Measurements from ENCODE around the gene RASA4B.
"Not testable (repeated sequence)": the region's sequence is repeated elsewhere in the genome, so short reads cannot be mapped to it uniquely, and the experiment has no call there.

Gene RASA4B

DNA sequence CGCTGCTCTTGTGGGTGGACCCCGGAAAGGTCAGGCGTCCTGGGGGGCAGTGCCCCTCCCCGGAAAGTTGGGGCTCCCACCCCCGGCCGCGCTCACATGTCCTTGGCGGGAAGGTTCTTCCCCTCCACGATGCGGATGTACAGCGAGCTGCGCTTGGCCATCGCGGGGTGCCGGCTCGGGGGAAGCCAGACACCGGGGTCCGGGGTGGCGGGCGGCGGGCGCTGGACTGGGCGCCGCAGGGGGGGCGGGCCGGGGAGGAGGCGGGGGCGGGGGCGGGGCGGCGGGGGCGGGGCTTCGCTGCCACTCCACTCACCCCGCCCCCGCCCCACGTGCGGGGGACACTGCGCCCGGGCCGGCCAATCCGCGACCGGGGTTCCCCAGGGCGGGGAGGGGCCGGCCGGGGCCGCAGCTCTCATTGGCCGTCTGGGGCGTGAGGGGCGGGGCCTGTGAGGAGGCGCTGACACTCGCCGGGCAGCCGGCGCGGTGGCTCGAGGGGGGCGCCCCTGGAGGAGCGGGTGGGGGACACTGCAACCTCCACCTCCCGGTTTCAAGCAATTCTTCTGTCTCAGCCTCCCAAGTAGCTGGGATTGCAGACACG, at the start of gene RASA4B:
Gene RASA4B, minus strand, starts transcription at position 228 of the 598 bp plus-strand sequence. Its CDS starts 67 bp downstream, at position 161.
- not testable (repeated sequence) for DNase-seq (ENCODE audit: low read depth in 1 of 2, low spot score in 1 of 2)

DNA sequence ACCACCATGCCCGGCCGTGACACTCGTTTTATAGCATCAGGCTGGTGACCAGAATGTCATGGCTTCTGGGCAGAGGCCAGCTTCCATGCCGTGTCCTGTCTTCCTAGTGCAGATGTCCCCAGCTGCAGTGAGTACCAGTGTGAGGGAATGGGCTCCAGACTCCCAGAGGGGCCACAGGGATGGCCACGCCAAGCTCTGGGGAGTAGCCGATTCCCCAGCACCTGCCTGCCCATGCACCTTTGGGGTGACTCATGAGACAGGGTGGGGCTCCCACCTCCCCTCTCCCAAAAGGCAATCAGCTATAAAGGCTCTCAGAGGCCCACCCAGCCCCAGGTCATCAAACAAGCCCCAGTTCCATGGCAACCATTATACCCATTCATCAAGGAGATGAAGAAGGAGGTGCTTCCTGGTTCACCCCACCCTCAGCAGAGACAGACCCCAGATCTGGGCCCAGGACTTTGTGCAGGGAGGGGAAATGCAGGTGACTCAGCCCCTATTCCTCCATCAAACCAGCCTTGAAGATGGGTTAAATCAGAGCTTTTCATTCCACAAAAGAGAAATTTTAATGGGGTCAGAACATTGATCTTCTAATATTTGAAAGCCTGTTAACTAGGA, 33.3 kb upstream of the RASA4B start, which contains the start of gene SPDYE2:
Gene SPDYE2, plus strand, starts transcription at position 419 of the 615 bp plus-strand sequence. CDS start 2,030 bp downstream, outside the sequence.
- DNase-seq (ENCODE audit: low read depth in 1 of 2, low spot score in 1 of 2), result not testable (repeated sequence)

- DNase-seq (ENCODE audit: low read depth in 1 of 2, low spot score in 1 of 2), result not testable (repeated sequence)
Observed at GRCh38 chr7:102546353-102546752, 28.8 kb upstream of the RASA4B start.

- DNase-seq (ENCODE audit: low read depth in 1 of 2, low spot score in 1 of 2), result not testable (repeated sequence)
Observed at GRCh38 chr7:102545288-102545687, 27.7 kb upstream of the RASA4B start.

DNA sequence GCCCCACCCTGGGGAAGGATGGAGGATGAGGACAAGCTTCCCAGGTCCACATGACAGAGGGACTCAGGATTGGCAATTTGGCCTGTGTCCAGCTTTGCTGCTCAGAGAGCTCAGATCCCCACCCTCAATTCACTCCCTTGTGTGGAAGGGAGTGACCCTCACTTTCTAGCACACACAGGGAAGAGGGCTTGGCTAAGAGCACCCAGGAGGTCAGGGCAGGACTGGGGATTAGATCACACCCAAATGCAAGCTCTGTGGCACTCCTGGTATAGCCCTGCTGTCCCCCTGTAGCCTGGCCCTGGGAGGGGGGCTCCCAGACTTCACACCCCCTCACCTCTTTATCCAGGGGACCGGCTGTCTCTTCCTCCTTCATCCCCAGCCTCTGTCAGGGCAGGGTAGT, 26.8 kb upstream of the RASA4B start:
- DNase-seq (ENCODE audit: low read depth in 1 of 2, low spot score in 1 of 2), result not testable (repeated sequence)

DNA sequence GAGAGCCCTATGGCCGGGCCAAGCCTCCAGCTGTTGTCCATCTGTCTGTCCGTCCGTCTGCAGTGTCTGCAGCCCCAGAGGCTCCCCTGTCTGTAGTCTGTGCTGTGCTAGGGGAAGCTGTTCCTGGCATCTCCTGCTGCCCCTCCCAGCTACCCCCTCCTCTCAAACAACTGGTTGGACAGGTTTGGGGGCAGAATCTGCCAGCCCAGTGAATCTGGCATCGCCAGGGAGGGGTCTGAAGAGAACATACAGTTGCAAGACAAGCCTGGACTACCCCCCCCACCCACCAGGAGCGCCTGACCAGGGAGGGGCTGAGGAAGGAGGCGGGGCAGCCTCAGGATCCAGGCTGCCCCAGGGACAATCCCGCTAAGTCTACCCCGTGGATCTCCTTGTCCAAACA, 26.0 kb upstream of the RASA4B start, which contains the start of gene UPK3BL2:
Gene UPK3BL2, minus strand, starts transcription at position 101 of the 400 bp plus-strand sequence. Its CDS starts 60 bp downstream, at position 41.
- not testable (repeated sequence) for DNase-seq (ENCODE audit: low read depth in 1 of 2, low spot score in 1 of 2)

- DNase-seq (ENCODE audit: low read depth in 1 of 2, low spot score in 1 of 2), result not testable (repeated sequence)
Observed at GRCh38 chr7:102542771-102543170, 25.2 kb upstream of the RASA4B start.

GRCh38 chr7:102542083-102542482, 24.5 kb upstream of the RASA4B start:
- not testable (repeated sequence) for DNase-seq (ENCODE audit: low read depth in 1 of 2, low spot score in 1 of 2)

GRCh38 chr7:102540604-102541003, 23.0 kb upstream of the RASA4B start:
- not testable (repeated sequence) for DNase-seq (ENCODE audit: low read depth in 1 of 2, low spot score in 1 of 2)

DNA sequence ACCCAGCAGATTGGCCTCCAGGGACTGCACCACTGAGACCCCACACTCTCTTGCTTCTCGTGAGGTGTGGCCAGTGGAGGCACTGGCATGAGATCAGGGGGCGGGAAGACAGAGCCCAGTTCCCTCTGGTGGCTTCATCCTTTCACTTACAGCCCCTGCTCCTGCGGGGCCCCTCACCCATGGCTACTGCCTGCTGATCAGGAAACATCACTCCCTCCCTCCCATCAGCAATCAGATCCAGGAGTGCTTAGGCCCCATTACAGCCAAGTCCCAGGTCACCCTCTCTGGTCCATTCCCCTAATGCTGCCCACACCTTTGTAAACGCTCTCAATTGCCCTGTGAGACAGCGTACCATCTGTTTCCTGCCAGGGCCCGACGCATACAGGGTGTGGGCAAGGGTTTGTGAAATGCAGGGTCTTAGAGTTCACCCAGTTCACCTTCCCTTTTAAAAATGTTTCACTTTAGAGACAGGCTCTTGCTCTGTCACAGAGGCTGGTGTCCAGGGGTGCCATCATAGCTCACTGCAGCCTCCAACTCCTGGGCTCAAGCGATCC, 17.6 kb upstream of the RASA4B start:
- not testable (repeated sequence) for DNase-seq (ENCODE audit: low read depth in 1 of 2, low spot score in 1 of 2)

GRCh38 chr7:102532127-102532526, 14.6 kb upstream of the RASA4B start:
- not testable (repeated sequence) for DNase-seq (ENCODE audit: low read depth in 1 of 2, low spot score in 1 of 2)

GRCh38 chr7:102531583-102531982, 14.0 kb upstream of the RASA4B start:
- not testable (repeated sequence) for DNase-seq (ENCODE audit: low read depth in 1 of 2, low spot score in 1 of 2)

- DNase-seq (ENCODE audit: low read depth in 1 of 2, low spot score in 1 of 2), result not testable (repeated sequence)
Observed at GRCh38 chr7:102527822-102528793, 10.5 kb upstream of the RASA4B start.

- DNase-seq (ENCODE audit: low read depth in 1 of 2, low spot score in 1 of 2), result not testable (repeated sequence)
Observed at GRCh38 chr7:102527182-102527581, 9.6 kb upstream of the RASA4B start.

DNA sequence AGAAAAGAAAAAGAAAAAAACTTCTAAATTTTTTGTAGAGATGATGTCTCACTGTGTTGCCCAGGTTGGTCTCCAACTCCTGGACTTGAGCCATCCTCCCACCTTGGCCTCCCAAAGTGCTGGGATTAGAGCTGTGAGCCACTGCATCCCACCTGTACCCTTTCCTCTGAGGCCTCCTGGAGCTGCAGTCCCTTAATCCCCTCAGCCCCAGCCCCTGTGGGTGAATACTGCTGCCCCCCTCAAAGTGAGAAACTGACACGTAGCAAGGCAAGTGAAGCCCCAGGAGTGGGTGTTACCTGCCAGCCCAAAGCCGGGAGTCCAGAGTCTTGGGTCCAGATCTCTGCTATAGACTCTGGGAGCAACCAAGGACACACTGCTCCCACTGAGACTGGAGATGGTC, 7.2 kb upstream of the RASA4B start:
- DNase-seq (ENCODE audit: low read depth in 1 of 2, low spot score in 1 of 2), result not testable (repeated sequence)

DNA sequence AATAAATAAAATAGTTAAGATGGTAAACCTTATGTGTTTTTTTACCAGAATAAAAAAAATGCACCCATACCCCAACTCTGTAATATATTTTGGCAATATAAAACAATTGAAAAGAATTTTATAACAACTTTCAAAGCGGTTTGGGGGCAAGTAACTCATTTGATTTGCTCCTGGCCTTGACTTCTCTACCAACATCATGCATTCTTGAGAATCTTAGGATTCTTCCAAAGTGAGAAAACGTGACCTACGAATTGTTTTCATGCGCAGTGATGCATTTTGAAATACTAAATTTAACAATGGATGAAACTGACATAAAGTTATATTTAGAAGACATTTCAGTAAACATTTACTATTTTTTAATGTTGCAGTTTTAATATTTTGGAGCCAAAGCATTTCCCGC, 3.2 kb upstream of the RASA4B start:
- DNase-seq (ENCODE audit: low read depth in 1 of 2, low spot score in 1 of 2), result not testable (repeated sequence)

DNA sequence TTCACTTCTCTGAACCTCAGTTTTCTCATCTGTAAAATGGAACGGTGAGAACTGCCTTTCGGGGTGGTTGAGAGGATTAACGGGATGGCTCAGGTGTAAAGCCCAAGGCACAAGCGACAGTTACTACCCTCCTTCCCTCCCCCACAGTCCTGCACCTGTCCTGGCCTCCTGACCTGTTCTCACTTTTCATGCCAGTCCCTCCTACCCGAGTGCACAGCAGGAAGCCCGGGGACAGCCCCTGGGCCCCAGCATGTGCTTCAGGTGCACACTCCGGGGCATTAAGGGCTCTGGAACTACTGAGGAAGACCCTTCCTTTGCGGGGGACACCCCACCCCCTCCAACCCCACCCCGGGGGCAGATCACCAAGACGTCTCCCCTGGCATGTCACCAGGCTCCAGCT, 626 bp downstream of the RASA4B start:
- not testable (repeated sequence) for DNase-seq (ENCODE audit: low read depth in 1 of 2, low spot score in 1 of 2)

DNA sequence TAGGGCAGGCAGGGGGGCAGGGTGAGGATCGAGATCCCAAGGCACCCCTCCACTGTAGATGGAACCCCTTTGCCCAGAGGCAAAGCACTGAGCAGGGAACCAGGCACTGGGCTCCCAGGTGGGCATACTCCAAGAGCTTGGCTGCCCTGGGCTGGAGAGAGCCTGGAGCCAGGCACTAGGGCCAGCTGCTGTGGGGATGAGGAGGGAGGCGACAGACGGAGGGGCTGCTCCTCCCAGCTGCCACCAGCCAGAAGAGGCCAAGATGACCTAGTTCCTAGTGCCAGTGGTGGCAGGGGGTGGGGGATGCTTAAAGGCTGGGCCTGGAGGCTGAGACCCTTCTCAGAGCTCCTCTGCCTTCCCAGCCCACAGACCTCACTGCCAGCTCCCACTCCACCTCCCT, 1.7 kb downstream of the RASA4B start:
- DNase-seq (ENCODE audit: low read depth in 1 of 2, low spot score in 1 of 2), result not testable (repeated sequence)

DNA sequence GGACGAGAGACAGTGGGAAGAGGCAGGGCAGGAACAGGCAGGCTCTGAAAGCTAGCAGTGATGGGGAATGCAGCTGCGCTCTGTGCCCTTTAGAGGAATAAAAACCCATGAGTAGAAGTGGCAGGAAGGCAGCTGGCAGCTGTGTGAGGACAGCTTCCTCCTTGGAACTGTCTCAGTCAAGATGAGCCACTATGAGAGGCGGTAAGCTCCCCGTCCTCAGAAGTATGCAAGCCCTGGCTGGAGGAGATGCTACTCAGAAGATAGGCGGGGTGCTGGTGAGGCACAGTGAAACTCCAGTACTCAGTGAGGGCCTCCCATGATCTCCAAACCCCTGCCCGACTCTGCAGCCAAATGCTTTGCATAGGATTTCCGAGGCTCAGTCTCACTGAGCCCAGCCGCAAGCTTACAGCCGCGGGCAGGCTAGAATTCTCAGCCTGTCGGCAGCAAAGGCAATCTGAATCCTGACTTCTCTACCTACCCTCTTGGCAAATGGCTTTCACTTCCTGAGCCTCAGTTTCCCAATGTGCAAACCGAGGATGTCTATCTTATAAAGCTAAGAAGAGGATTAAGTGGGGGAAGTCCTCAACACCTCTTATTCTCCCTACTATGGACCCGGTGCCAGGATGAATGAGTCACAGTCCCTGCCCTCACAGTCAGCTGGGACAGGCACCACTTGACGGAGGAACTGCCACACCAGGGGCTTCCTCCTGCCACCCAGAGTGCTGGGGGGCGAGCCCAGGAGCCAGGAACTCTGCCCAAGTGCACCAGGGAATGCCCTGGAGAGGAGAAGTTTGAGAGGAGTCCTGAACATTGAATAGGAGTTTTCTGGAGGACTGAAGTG, 2.5 kb downstream of the RASA4B start:
- DNase-seq (ENCODE audit: low read depth in 1 of 2, low spot score in 1 of 2), result not testable (repeated sequence)

GRCh38 chr7:102512642-102513221, 4.8 kb downstream of the RASA4B start:
- DNase-seq (ENCODE audit: low read depth in 1 of 2, low spot score in 1 of 2), result not testable (repeated sequence)
